D721Med (cell line): Measurements from ENCODE around the gene AVL9.

Source experiments
- DNase-seq: peaks from one replicate; pipeline ENCODE4 v3.0.0; 2011; ENCODE audit warnings: low spot score; ENCODE audit not compliant: insufficient read length
- FAIRE-seq: peaks from 2 replicates; lab custom pipeline; 2011; peaks lifted over from hg19 to GRCh38; lab: Jason Lieb, UNC
- TF ChIP-seq, protein P1 (sequence below): IDR thresholded peaks from 2 replicates; pipeline ENCODE4 v1.5.1; 2012; ENCODE audit warnings: mild to moderate bottlenecking, control low read depth; ENCODE audit not compliant: insufficient read depth; ENCODE audit errors: missing control alignments

AVL9 gene

DNA sequence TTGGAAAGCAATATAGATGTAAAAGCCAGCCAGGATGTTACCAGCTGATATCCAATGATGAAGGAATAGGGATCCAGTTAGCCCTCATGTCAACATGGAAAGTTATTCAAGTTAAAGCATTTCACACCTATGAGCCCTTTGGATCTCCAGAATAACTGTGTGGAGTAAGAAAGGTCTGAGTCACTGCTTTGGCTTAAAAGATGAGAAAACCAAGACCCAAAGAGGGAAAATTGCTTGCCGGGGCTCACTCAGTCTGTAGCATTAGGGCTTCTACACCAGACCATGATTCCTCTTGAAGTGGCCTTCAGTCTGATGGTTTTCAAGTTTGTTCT, 17.7 kb upstream of the AVL9 start:
- DNase-seq (no peak), FAIRE-seq (no peak)
- TF ChIP-seq, protein P1, sequence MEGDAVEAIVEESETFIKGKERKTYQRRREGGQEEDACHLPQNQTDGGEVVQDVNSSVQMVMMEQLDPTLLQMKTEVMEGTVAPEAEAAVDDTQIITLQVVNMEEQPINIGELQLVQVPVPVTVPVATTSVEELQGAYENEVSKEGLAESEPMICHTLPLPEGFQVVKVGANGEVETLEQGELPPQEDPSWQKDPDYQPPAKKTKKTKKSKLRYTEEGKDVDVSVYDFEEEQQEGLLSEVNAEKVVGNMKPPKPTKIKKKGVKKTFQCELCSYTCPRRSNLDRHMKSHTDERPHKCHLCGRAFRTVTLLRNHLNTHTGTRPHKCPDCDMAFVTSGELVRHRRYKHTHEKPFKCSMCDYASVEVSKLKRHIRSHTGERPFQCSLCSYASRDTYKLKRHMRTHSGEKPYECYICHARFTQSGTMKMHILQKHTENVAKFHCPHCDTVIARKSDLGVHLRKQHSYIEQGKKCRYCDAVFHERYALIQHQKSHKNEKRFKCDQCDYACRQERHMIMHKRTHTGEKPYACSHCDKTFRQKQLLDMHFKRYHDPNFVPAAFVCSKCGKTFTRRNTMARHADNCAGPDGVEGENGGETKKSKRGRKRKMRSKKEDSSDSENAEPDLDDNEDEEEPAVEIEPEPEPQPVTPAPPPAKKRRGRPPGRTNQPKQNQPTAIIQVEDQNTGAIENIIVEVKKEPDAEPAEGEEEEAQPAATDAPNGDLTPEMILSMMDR, result no peak

DNA sequence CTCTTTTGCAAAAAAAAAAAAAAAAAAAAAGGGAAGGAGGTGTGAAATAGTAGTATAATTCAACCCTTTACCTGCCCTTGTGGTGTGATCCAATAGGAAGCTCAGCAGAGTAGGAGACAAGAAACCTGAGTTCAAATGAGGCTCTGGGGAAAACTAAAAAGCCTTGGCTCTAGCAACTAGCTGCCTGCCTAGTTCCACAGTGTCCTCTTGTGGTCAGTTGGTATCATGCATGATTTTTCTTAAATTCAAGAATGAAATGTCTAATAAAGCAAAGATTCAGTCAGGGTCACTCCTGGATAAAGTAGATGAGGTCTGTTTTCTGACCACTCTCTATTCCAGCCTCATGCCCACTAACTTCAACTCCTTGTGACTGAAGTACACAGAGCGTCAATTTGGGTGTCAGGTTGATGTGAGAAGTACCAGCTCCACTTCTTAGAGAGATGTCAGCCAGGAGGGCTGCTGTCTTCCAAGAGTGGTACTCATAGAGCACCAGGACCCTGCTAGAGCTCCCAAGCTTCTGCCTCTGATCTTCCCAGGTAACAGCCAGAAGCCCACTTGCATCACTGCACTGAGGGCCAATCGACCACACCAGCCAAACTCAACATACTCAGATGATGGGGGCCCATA, 15.6 kb upstream of the AVL9 start:
- FAIRE-seq, result no peak

DNA sequence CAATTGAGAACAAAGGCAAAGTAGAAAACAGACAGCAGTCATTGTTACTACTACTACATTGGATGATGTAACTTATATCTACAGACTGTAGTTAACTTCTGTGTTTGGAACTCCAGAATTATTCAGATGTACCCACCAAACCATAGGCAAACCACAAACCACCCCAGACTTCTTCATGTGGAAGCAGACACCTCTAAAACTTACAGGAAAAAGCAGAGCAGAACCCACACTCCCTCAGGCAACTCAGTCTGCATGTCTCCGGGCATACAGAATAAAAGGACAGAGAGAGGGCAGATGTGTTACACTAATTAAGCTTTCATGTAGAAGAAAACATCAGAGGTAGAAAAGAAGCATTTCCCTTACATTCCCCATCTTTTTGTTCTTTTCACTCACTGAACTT, 14.1 kb upstream of the AVL9 start:
- FAIRE-seq (no peak), DNase-seq (no peak)
- TF ChIP-seq, protein P1, result no peak

More for the DNA sequence above, 15.6 kb upstream of the AVL9 start:
- TF ChIP-seq, protein P1, result peak; percentile 94
- peak; percentile 43 for DNase-seq

DNA sequence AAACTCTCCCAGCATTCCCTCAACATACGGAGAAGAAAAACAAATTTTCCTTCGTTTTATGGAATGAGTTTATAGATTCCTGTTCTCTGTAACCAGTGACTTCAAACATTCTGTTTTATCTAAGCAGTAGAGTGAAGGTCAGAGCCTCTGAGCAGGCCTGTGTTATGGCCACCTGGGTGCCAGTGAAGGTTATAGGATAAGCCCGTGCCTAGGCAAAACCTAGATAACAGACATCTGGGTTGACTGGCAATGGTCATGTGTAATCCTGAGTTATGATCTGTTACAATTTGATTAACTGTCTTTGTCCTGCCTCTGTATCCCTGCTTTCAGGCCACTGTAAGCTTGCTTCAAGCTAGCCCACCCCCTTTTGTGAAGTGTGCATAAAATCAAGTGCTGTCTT, 13.4 kb upstream of the AVL9 start:
- no peak for FAIRE-seq
- no peak for DNase-seq
- TF ChIP-seq, protein P1, result no peak

DNA sequence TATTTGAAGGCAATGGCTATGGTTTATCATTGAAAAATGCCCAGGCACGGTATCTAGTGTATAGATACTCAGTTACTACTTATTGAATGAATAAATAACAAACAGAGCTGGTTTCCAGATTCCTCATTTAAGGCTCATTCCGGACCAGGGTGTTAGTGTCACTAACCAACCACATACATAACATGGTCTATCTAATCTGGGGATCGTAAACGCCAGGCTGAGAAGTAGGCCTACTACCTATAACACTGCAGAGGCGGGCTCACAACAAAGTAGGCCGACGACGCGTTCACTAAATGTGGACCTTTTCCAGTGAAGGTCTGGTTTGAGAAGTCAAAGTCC, 5.5 kb upstream of the AVL9 start:
- TF ChIP-seq, protein P1, result no peak
- no peak for FAIRE-seq

DNA sequence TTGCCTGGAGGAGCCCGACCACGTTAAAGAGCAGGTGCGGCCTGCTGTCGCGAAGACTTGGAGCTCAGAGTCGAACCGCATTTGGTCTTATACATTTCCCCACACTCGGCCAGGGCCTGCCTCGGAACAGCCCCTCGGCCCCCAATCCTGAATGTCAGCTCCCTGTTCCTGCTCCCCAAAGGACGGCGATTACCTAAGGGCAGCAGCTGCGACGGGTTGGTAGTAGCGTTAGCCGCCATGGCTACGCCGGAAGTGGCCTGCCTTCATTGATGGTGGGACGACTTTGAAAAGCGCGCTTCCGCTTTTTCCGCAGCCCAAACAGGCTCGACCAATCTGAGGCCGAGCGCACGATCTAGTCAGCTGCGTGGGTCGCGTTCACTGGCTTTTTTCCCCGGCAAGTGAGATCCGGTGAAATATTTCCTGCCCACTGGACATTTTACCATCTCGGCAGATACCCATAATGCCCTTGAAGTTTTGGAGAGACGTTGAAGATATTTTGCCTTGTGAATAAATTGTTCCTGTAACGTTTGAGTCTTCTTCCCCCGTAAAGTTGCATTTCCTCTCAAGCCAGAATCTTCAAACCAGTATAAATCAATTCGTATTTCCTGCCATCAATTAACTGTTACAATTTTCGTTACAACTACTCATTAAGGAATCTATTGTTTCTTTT, 5.0 kb upstream of the AVL9 start, which contains the start of gene LSM5:
LSM5 (minus strand) TSS at position 254 of the 670 bp plus-strand sequence; CDS start at position 239, 15 bp downstream.
- TF ChIP-seq, protein P1, result no peak
- no peak for DNase-seq
- FAIRE-seq, result no peak

More for the DNA sequence above, 5.5 kb upstream of the AVL9 start:
- no peak for DNase-seq

DNA sequence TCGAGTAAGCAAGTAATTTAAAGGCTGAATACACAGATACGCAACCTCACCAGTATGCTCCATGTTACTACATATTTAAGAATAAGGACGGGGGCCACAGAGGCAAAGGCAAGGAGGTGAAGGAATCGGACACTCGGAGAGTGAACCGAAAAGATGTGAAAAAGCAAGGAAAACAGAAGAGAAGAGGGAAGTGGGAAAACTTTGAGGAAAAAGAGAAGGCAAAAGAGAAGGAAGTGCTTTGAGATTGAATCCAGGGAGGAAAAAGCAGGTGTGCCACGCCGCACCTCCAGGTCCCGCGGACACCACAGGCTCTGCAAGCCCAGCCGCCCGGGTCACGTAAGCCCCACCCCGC, 367 bp upstream of the AVL9 start:
- TF ChIP-seq, protein P1, result no peak

More for the DNA sequence above, 367 bp upstream of the AVL9 start:
- FAIRE-seq (no peak), DNase-seq (no peak)
